HG03342 (cell line): ENCODE measurements around the gene ZMYND8.
"Not testable (repeated sequence)": the region's sequence is repeated elsewhere in the genome, so short reads cannot be mapped to it uniquely, and the experiment has no call there.

Experiments
- ATAC-seq: cut with Tn5 transposase; IDR thresholded peaks from one replicate; pipeline ENCODE4 v1.9.1; 2021; ENCODE audit warnings: mild to moderate bottlenecking, moderate library complexity; ENCODE audit not compliant: unreplicated experiment

The ZMYND8 gene

GRCh38 chr20:47373206-47373733, 16.8 kb upstream of the ZMYND8 start:
- no peak for ATAC-seq

GRCh38 chr20:47370850-47371782, 14.6 kb upstream of the ZMYND8 start:
- ATAC-seq, result no peak

- no peak for ATAC-seq
These were observed 13.7 kb upstream of the ZMYND8 start for GRCh38 chr20:47370214-47370613.

- ATAC-seq, result no peak
These were observed 11.8 kb upstream of the ZMYND8 start for GRCh38 chr20:47368301-47368700.

- not testable (repeated sequence) for ATAC-seq
These were observed 9.8 kb upstream of the ZMYND8 start for GRCh38 chr20:47366301-47366700.

GRCh38 chr20:47365023-47365764, 8.7 kb upstream of the ZMYND8 start:
- no peak for ATAC-seq

GRCh38 chr20:47362361-47363219, 6.1 kb upstream of the ZMYND8 start:
- ATAC-seq, result no peak

- ATAC-seq, result no peak
These were observed 4.8 kb upstream of the ZMYND8 start for GRCh38 chr20:47361057-47361915.

GRCh38 chr20:47360297-47361056, 4.0 kb upstream of the ZMYND8 start:
- no peak for ATAC-seq

- ATAC-seq, result no peak
These were observed 3.2 kb upstream of the ZMYND8 start for GRCh38 chr20:47359530-47360296.

- ATAC-seq, result no peak
These were observed 2.4 kb upstream of the ZMYND8 start for GRCh38 chr20:47358672-47359529.

- ATAC-seq, result no peak
These were observed 1.7 kb upstream of the ZMYND8 start for GRCh38 chr20:47358039-47358671.

- ATAC-seq, result peak; percentile 49
These were observed 968 bp upstream of the ZMYND8 start for GRCh38 chr20:47357296-47358038.

- ATAC-seq, result no peak
These were observed 326 bp downstream of the ZMYND8 start for GRCh38 chr20:47356220-47356525.

- no peak for ATAC-seq
These were observed 845 bp downstream of the ZMYND8 start for GRCh38 chr20:47355489-47356219.
